Neural progenitor cell (in vitro differentiated cells): ENCODE results near the gene TCF3.

Source experiments
- CTCF ChIP-seq: fragments of 200-600 bp; sonication (generic); IDR thresholded peaks from 2 replicates; pipeline ENCODE4 v1.5.1; 2017; ENCODE audit warnings: antibody characterized with exemption, mild to moderate bottlenecking
- EZH2phosphoT487 ChIP-seq: fragments of 200-600 bp; sonication (generic); IDR thresholded peaks from 2 replicates; pipeline ENCODE4 v1.6.1; 2017; ENCODE audit warnings: antibody characterized with exemption

GRCh38 chr19:1655987-1656608 lies 3.7 kb upstream of the TCF3 start:
- TF ChIP-seq CTCF (no peak), EZH2phosphoT487 (no peak)
